C4-2B (cell line): ENCODE measurements around the gene PTCSC3.

Source experiments
- ZFX ChIP-seq: fragments of 450-650 bp; IDR thresholded peaks from 2 replicates; pipeline ENCODE4 v1.6.1; 2017
- TF ChIP-seq, protein P1 (sequence below): fragments of 450-650 bp; conservative IDR thresholded peaks from 2 replicates; pipeline ENCODE4 v1.5.1; 2017; ENCODE audit warnings: mild to moderate bottlenecking

DNA sequence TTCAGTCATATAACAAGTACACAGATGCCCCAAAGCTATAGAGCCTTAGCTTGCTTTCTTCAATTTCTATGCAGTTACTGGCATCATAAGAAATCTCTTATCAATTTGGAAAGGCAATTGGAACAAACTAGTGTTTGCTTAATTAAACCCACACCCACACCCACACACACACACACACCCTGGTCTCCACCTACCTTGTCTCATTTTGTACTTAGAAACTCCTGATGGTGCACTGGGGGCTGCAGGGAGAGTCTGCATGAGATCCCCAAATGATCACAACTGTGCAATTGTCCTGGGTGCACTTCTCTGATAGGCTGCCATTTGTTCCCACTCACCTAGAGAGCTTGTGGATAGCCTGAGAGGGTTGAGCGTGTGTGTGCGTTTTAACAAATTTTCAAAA, 40.5 kb upstream of the PTCSC3 start:
- TF ChIP-seq, protein P1, sequence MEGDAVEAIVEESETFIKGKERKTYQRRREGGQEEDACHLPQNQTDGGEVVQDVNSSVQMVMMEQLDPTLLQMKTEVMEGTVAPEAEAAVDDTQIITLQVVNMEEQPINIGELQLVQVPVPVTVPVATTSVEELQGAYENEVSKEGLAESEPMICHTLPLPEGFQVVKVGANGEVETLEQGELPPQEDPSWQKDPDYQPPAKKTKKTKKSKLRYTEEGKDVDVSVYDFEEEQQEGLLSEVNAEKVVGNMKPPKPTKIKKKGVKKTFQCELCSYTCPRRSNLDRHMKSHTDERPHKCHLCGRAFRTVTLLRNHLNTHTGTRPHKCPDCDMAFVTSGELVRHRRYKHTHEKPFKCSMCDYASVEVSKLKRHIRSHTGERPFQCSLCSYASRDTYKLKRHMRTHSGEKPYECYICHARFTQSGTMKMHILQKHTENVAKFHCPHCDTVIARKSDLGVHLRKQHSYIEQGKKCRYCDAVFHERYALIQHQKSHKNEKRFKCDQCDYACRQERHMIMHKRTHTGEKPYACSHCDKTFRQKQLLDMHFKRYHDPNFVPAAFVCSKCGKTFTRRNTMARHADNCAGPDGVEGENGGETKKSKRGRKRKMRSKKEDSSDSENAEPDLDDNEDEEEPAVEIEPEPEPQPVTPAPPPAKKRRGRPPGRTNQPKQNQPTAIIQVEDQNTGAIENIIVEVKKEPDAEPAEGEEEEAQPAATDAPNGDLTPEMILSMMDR = no peak
- no peak for TF ChIP-seq ZFX
